IPS DF 19.7 (cell line): ENCODE measurements around the gene TP63.

Source experiments
- DNase-seq: peaks from one replicate; pipeline ENCODE4 v3.0.0-alpha.2; 2013; ENCODE audit warnings: low read depth, low spot score

Gene TP63

DNA sequence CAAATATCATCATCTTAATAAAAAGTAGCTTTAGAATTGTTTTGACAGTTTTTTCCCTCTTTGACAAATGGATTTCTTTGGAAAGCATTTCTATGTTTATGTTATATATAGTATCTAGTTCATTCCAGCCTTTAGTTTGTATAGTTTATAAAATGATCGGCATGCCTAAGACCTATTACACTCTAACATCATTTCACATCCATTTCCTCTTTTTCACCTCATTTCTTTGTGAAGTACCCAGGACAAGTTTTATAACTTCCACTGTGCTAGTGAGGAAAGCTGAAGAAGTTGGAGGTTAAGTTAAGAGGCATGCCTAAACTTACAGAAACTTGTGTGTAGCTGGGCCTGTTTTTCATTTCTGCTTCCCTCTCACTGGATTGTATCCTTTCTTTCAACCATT, 178.4 kb downstream of the TP63 start:
- DNase-seq = no peak

DNA sequence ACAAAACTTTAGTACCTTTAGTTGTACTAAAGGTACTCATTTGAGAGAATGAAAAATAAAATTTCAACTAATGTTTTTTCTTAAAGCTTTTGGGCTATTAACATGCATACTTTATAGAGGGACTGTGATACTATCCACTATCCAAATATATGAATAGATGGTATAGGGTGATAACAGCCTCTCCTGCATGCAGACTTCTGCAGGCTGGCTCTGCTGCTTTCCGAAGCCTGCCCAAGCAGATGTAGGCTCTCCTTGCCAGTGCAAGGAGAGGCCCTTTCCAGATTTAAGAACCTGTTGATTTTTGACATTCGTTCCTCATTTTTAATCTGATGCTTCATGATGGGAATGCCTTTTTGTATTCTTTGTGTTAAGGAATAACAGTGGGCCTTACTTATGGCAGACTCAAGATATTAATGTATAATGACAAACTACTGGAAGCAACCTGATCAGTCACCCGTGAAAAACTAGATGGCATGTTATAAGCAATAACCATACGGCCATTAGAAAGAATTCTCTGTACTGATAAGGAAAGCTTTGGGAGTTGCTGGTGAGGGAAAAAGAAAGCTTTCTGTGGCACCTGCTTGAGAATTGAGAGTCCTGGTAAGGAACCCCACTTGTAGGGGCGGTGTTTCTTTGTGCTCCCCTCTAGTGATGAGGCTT, 181.7 kb downstream of the TP63 start:
- no peak for DNase-seq

DNA sequence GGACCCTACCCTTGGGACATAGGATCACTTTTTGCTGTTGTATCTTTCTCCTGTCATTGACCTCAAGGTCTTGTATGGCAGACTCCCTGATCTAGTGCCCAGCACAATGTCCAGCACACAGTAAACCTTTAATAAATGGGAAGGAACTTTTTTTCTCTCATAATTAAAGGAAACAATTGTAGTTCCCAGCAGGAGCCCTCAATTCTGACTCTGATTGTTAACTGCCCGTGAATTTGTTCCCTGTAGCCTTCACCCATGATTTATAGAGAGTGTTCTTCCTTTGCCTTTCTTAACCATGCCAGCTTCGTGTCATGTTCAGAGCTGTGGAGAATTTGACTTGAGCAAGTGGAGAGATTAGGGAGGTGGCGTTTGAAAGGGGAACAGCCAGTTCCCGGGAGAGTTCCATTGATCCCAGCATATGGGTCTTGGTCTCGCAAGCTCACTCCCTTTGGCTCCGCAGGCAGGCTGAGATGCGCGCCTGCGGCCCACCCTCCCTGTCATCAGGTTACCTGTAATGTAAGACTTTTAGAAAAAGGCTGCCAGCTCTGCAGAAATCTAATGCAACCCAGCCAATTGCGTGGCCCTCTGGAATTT, 182.6 kb downstream of the TP63 start:
- no peak for DNase-seq

DNA sequence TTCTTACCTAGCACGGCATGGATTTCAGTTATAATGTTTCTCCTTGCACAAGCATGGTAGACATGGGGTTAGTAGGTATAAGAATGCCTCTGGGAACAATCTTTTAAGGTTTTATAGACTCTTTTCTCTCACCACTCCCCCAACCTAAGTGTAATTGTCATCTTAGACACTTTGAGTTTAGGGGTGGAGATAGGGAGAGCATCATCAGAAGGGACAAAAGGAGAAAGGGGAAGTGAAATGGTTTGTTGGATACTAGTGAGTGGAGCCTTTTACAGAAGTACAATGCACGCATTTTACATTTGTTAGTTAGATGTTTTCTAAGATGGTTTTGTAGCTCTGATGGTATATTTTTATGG, 189.2 kb downstream of the TP63 start:
- DNase-seq = no peak

DNA sequence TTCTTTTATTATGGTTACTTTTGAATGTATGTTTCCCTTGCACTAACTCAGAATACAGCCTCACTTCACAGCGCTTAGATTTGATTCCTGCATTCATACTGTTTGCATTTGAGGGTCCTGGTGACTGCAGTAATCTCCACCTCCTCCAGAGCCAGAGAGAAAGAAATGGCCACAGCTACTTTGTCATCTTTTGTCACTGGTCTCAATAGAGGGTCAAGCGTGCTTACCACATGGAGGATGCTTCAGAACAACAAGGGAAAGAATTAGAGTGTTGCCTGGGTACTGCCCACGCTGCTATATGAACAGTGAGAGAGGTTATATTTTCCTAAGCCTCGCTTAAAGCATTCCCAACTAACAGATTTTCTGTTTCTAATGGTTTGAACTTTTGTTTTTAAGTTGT, 190.1 kb downstream of the TP63 start:
- no peak for DNase-seq

DNA sequence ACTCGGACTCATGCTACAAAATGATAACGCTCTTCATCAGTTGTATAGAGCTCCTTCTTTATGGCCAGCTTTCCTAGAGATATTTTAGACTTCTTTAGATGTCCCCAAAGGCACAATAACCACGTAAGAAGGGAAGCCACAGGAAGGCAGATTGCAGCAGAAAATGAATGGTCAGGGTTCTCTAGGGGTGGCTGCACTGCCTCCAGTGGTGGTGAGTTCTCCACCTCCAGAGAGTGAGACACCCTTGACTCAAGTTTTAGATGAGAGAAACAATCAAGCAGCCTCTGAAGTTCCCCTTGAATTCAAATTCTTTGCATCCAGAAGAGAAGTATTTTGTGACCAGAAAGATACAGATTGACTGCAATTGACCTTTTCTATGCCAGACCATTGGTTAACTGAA, 191.5 kb downstream of the TP63 start:
- no peak for DNase-seq

DNA sequence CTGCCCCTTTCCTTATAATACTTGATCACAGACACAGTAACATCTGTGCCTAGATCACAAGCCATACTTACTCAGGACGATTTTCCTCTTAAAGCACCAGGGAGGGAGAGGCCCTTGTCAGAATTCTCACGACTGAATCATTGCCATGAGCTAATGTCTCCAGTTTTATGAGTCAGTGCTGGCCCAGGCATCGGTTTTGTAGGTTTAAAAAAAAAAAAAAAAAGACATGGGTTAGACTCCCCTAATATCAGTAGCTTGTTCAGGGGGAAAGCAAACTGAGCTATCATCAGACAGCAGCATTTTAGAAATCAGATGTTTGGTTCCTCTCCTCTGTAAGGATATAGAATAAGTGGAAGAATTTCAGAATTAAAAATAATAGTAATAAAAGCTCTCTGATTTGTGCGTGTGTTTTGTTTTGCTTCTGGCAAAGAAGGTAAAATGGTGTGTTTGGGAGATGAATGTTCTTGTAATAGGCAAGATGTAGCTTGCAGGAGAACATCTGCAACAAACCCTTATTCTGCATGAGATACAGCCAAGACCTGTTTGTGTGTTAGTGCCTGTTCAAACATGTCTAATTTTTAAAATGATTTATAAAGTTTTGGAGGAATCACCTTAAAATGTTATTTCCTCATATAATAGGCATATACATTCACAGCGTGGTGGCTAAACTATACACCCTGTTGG, 193.6 kb downstream of the TP63 start:
- no peak for DNase-seq

DNA sequence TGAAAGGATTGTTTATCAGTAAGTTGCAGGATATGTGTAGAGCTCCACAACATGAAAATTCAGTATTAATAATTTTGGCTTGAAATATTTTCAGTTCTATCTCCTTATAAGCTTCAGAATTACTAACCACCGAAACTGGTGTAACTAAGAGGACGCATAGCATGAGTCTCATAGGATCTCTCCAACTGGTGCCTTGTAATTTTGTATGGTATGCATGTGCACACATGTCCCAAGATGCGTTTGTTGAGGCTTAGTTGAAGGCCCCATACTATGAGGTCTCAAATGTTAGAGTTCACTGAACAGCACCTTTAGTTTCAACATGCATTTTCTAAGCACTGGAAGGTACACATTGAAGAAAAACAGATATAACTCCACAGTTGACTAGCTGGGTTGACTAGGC, 195.4 kb downstream of the TP63 start:
- DNase-seq = no peak

DNA sequence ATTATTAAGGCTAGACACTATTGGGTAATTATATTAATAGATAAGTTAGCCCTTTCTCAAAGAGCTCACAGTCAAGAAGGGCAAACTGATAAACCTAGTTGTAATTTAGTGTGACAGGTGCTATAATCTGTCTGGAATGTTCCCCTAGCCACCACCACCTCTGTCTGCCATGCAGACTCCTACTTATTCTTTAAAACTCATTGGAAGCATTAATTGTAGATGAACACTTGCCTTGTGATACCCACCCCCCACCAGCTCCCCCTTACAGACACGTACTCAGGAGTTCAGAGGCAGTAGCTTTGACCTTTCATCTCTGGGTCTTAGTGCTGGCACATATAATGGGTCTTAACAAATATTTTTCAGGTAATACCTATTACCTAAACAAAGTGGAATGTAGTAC, 195.9 kb downstream of the TP63 start:
- DNase-seq = no peak

DNA sequence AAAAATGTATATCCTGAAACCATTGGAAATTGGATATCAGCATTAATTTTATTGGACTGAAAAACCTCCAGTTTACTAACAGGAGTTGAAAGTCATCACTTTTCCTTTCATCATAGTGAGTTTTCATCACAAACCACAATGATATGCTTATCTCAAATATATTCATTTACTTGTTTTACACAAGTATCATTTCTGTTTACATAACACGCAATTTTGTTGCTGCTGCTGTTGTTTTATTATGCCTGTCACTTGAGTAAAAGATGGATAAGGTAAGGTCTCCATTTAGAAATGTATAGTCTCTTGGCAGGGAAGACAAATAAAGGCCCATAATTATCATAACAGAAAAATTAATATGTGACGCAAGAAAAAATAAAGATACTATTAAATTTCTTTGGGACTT, 199.2 kb downstream of the TP63 start:
- no peak for DNase-seq

DNA sequence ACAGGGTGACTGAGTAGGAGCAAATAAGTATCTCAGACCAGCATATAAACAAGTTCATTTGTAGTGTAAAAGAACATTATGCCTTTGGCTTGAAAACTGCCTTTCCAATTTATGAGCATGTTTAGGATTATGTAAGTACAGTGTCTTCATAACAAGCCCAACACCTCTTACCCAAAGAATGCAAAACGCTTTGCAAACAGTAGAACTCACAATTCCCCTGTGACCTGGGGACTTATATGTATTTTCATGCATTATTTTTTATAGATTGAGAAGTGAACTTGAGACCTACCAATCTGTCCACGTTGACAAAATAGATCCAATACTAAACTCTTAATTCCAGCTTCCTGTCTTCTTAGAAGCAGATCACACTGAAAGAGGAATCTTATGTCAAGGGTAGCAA, 202.1 kb downstream of the TP63 start:
- no peak for DNase-seq

DNA sequence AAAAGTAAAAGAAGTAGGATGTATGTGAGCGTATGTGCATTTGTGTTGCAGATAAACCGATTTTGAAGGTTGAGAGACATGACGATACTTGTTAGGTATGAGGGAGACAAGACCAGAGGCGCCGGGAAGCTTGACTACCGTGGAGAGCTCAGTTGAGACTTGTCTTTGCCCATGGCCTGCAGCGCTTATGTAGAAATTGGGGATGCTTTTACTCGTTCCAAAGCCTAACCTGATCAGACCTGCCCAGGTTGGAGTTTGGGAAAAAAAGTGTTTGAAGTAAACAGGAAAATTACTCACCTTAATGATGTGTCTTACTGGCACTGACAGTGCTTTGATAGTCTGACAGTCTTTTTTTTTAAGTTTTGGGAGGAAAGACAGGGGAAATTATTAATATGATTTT, 202.8 kb downstream of the TP63 start:
- no peak for DNase-seq

DNA sequence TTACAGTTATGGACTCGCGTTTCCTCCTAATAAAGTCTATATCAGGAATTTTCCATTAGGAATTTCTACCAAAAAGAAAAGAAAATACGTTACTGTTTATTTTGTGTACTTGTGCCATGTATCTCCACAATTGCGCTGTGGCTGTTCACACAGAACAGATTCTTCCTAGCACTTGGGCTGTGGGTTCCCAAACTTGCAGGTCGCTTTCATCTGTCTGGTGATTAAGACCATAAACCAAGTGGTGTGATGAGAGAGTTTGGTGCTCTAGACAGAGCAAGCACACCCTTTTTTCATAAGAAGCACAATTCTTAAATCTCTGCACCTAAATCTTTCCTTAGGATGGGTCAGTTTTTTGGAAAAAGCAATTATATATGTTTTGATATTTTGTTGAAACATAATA, 203.3 kb downstream of the TP63 start:
- no peak for DNase-seq

DNA sequence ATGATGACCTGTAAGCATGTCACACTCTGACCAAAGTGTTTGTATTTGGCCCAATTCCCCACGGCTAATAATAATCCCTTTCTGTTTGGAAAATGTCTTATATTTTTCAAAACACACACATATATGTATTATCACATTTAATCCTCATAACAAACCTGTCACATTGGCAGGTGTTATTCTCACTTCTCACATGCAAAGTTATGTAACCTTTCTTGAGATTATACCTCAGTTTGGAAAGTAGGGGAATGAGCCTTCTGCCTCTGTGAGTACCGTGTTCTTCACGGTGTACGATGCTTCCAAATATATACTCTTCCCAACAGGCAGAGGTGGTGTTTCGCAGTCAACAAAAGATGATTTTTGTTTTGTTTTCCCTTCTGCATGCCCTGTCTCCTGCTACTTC, 205.6 kb downstream of the TP63 start:
- no peak for DNase-seq

DNA sequence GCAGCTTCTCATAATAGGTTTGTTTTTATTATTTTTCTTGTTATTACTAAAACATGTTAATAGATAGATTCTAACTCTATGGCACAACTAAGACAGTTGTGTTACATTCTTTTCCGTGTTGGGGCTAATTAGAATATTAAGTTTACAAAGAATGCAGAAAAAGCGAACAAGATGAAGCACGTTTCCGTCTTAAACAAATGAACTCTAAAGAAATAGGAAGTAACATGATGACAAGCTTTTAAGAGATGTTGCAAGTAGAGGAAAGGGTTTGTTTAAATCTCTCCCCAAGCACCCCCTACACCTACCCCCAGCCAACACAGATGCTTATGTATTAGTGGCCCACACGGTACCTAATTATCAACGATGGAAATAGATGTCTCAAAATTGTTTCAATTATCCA, 207.1 kb downstream of the TP63 start:
- DNase-seq = no peak

DNA sequence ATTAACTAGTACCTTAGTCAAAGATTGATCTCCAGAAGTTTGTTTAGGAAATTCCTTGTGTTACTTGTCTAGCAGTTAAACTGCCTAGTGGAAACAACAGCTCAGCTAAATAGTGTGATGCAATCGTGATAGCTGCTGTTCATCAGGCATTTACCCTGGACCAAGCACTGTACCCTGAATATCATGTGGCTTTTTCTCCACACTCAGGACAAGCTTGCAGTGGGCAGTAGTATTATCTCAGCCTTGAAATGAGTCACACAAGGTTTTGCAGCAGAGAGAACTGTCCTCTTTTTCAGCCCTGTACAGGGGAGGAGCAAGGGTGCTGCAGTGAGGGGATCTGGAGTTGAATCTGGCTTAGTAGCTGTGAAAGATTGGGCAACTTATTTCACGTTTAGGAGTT, 208.4 kb downstream of the TP63 start:
- no peak for DNase-seq

DNA sequence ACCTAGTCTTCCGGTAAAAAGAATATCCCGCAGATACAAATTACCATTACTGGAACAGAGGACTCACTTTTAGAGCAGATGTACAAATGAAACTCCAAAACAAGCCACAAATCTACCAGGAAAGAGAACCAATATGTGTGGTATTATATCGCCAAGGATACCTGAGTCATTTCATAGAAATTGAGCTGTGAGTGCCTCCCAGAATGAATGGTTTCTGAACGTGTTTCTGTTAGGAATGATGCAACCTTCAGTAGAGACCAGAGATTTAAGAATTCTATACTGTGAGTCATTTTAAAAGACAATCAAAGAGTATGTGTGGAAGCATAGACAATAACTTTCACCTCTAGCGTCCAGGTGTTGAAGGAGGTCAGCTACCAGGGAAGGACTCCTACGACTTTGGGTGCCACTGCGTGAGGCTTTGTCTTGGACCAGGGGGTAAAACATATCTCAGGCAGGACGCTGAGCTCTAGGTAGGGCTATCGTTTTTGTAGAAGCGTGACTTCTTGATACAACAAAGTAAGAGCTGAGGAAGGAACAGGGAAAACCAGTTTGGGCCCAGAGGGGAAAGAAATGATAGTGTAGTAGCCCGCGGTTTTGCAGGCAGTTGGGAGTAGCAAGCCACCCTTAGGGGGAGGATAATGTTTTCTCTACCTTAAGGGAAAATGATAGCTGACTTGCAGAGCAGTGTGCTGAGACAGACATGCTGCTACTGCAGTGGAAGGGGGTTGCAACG, 210.4 kb downstream of the TP63 start:
- no peak for DNase-seq

DNA sequence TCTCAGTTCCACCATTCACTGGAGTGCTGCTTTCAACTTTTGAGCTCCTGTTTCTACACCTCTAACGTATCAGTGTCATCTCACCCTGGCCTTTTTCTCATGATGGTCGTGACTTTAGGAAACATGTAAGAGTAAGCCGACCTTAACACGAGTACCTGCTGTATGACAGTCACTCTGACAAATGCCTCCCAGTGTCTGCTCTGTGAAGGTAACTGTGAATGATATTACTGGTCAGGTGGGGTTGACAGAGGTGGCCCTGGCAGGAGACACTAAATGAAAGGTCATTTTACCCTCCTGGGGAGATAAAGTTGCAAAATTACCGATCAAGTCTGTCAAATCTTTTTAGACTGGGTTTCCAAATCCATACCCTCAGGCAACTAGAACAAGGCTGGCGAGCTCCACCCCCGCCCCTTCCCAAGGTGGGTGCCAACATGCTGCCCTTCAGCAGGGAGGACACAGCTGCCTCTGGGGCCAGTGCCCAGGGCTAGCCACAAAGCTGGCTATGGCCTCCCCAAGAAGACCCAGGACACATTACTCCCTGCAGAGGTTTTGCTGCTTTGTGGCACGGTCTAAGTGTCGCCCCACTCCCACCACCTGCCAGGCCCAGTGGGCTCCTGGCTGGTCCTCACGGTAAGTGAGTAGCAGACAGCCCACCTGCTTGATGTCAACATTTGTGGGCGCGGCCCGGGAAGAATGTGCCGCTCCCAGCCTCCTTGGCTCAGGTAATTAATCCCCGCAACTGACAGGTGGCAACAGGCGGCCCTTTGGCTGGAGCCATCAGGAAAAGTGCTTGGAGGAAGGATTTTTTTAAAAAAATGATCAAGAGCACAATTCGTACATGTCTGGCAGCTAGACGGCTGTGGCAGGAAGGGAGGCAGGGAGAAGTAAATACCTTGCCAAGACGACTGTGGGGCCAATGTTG, 211.8 kb downstream of the TP63 start:
- no peak for DNase-seq

DNA sequence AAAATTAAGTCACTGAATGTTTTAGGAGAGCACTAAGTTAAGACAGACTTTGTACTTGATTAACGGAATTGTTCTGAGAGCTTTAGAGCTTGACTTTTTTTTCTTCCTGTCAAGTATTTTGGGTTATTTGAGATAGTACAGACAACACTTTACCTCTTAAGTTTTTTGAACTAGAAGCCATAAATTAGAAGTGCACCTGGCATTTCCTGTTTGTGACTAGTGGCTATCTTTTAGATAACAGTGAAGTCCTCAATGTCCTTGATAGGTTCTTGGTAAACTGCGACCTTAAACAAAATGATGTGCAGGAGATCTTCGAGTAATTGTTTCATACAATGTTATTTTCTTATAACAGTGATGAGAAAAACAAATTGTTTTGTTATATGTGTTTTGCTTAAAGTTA, 213.9 kb downstream of the TP63 start:
- no peak for DNase-seq

DNA sequence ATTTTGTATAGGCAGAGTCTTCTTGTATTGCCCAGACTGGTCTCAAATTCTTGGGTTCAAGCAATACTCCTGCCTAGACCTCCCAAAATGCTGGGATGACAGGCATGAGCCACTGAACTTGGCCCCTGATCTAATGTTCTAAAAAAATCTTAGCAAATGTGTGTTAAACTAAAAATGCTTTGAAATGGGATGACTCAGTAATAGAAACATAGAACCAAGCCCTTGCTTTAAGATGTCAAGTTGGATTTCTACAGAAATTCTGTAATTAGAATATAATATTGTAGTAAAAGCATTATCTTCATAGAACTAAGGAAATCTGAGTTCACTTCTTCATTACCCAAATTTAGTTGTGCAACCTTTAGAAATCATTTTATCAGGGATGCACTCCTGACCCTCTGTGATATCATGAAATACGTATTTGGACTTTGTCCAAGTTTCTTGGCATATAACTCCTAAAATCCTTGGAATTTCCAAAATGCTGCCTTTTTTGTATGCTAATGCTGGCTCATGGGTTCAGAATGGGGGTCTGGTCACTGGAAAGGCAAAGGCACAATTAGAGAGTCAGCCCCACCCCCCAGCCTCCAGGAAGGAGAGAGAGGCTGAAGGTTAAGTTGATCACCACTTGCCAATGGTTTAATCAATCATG, 217.3 kb downstream of the TP63 start:
- DNase-seq = no peak

DNA sequence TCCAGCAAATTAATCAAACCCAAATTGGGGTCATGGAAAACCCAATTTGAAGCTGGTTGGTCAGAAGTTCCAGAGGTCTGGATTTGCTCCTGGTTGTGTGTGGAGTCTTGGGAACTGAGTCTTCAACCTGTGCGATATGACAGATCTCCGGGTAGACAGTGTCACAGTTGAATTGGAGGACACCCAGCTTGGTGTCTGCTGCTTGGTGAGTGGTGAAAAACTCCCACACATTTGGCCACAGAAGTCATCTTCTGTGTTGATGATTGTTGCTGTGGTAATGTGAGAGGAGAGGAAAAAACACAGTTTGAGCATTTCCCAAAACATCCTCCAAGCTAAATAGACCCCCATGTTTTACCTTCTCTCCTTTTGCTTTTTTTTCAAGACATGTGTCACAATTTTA, 218.1 kb downstream of the TP63 start:
- no peak for DNase-seq
